ENCODE results near the gene MND1.
A peak's percentile ranks its signal among the peaks of the same experiment; 100 is the strongest.

The MND1 gene, protein sequence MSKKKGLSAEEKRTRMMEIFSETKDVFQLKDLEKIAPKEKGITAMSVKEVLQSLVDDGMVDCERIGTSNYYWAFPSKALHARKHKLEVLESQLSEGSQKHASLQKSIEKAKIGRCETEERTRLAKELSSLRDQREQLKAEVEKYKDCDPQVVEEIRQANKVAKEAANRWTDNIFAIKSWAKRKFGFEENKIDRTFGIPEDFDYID

DNA sequence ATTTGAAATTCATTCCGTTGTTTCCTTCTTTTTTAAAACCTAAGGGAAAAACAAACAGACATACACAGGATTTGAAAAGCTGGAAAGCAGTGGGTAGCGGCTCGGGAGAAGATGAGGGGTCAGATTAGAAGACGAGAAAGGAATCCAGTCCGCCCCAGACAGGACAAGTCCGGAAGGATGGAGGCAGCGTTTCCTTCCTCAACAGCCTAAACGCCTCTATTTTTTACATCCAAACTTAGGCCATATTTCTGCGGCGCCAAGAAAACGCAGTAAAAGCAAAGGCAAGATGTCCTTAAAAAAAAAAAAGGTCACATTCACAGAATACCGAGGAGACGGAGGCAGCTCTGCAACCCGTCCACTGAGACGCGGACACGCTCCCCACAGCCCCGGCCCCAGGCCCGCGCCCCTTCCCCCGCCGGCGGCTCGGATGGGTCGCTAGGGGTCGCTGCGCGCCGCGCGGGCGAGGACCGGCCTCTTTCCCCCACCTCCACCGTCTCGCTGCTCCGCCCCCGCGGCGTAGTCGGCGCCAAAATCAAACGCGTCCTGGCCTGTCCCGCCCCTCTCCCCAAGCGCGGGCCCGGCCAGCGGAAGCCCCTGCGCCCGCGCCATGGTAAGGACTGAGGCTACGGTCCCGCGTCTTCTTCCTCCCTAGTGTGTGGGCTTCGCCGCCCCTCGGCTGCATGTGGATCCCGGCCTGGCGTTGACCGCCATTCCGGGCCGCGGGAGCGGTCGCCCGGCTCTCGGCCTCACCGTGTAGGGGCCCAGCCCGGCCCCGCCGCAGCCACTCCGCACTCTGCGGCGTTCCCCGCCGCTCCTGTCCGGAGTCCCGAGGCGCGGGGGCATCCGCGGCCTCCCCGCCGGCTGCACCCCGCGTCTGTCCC is at the start of gene MND1:
Gene MND1 (plus strand): TSS at position 558 of the 881 bp plus-strand sequence. CDS start 50 bp downstream, at position 608.
- peak; percentile 14 to 85 (median 66) for DNase-seq

DNA sequence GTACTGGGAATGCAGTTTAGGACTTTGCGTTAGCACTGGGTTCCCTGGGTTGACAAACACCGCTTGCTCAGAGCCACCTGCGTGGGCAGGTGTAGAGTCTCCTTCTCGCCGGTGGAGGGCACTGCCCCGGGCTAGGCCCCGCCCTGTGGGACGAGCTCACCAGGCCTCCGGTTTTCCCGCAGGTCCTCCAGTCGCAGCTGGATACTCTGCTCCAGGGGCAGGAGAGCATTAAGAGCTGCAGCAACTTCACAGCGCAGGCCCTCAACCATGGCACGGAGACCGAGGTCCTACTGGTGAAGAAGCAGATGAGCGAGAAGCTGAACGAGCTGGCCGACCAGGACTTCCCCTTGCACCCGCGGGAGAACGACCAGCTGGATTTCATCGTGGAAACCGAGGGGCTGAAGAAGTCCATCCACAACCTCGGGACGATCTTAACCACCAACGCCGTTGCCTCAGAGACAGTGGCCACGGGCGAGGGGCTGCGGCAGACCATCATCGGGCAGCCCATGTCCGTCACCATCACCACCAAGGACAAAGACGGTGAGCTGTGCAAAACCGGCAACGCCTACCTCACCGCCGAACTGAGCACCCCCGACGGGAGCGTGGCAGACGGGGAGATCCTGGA is 49.2 kb upstream of the MND1 start:
- DNase-seq: no peak

DNA sequence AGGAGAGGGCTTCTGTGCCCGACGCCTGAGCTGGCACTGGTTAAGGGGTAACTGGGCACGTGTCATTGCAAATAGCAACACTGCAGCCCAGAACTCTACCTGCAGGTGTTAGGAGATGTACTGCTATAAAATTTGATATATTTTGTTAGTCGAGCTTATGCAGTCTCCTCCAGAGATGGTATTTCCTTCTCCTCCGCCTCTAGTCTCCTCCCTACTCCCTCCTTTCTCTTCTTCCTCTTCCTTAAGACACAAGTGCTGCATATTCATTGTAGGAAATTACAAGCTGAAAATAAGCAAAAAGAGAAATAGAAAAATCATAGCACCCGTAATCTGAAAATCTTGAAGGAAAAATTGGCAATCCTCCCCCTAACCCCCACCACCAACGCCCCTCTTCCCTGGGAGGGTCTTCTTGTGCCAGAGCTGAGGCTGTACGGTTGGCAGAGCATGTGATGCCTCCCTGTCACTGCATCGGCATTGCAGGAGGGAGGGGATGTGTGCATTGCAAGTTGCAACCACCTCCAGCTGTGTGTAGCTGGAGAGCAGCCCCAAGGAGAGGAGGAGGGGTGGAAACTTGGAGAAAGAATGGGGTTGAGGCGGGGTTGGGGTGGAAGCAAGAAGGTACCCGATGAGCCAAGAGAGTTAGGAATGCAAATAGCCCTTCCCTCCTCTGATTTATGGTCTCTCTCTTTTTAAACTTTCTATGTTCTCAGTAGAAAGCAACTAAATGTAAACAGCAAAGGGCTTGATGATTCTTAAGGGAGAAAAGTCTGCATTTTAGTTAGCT is 48.3 kb upstream of the MND1 start:
- no peak for DNase-seq

DNA sequence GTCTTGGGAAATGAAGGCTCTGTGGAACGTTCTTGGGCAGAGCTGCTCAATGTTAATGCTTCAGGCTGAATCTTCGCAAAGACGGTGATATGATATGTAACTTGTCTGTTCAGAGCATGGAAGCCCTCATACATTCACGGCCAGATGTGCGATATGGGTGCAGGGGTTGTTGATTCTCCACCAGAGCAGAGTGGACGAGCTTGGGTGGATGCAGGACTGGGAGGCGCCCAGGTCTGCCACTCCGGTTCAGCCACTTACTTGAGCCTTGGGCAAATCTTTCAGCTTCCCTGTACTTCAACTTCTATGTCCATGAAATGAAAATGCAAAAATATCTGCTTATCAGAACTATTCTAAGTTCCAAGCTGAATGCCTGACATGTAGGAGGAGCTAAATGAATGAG is 47.4 kb upstream of the MND1 start:
- no peak for DNase-seq

DNA sequence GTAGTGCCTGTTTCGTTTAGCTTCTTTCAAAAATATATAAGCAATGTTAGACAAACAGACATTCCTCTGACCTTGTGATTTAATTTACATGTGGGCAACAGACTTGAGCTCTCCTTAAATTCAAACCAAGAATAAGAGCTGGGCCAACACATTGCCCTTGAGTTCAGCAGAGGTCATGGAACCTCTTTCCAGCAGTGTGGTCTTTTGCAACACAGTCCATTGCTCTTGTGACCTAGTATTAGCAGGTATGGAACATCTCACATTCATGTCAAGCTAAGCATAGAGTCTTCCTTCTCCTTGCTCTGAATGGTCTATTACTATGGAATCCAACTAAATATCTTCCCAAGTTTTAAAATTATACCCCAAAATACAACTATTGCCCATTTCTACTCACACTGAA is 33.7 kb upstream of the MND1 start:
- no peak for DNase-seq

DNA sequence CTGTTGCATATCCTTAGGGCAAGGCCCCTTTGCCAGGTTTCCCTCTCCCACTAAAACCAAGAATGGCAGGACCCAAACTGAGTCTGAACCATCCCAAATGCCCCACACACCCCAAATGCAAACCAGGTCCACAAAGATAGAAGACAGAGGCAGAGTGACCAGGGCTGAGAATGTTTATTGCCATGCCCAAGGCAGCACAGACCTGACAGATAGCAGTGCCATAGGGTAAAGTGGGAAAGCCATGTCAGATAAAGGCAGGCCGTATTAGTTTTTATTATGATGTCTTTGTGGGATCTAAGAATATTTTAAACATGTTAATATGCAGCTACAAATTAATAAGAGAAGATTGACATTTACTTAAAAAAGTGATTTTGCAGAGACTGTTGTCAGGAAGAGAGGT is 29.6 kb upstream of the MND1 start:
- DNase-seq: no peak

DNA sequence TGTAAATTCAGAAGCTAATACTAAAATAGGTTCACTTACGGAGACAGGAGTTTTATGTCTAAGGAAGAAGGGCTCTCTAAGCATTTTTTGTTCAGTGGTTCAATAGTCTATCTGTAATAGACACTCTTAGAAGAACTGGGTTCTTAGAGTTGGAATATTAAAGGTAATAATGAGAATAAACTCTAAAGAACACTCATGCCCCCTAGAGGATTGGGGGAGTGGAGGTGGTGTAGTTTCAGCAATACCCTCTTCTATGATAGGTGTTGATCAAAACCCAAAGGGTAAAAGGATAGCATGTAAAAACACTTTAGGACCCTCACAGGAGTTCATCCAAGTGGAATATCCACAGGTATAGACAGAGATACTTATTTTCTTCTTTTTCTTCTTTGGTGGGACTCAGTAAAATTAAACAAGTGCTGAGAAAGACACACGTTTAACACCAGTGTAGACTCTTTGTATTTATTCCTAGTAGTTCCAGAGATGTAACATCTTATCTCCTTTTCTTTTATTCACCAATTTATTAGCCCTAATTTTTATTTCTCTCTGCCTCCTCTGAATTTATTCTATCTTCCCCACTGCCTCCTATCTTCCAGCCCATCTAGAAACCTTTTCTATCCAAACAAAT is 25.7 kb upstream of the MND1 start:
- peak in 1 of 58 donors; percentile 10 for DNase-seq

DNA sequence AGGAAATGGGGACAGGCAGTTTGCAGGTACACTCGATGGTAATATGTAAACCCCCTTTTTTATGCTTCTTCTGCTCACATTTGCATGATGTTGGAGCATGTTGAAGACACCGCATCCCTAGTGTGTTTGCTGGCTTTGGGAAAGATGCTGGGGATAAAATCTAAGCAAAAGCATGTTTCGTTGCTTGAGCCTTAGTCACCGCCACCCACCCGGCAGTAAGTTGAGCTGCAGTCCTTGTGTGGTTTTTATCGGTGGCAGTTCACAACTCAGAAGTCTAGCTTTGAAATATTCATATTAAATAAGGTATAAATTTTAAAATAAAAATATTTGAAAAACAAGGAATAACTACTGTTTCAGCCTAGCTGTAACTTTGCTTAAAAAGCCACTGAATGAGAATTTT is 21.7 kb upstream of the MND1 start:
- peak in 1 of 58 donors; percentile 20 for DNase-seq

DNA sequence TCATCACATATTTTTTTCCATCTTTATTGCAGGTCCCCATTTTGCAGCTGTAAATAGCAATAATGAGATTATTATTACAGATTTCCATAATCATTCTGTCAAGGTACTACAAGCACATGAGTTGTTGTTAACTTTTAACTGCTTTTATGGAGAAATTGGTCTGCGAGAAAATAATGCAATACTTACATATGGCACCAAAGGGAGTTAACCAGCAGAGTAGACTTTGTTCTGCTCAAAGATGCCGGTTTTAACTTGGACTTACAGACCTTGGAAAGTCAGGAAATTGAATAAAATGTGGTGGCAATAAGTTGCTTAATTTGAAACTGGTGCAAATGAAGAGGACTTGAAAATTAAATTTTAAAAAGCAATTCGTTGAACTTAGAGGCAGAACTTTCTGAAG is 20.4 kb upstream of the MND1 start:
- no peak for DNase-seq

DNA sequence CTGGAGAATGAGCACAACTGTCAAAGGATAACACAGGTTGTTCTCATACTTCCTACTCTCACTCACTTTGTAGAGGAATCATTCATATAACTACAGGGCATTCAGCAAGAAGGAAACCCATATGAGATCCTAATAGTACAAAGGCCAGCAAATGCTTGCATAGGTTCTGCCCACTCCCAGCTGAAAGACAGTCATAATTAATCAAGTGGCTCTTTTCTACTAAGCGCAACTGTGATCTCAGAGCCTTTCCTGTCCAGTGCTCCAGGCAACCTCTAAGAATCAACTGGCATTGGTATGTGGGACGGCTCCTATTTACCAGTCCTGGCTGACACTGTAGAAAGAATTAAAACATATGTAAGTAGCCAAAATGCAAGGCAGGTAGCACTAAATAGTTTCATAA is 18.9 kb upstream of the MND1 start:
- DNase-seq: no peak

DNA sequence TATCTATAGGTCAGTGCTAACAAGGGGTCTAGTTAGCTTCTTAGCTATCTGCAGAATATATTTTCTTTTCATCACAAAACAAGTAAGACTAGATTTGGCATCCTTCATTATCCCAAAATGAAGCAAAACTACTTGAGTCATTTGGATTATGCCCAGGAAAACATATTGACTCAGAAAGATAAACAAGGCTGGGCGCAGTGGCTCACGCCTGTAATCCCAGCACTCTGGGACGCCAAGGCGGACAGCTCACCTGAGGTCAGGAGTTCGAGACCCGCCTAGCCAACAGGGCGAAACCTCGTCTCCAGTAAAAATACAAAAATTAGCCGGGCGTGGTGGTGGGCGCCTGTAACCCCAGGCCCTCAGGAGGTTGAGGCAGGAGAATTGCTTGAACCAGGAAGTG is 18.0 kb upstream of the MND1 start:
- DNase-seq: no peak

DNA sequence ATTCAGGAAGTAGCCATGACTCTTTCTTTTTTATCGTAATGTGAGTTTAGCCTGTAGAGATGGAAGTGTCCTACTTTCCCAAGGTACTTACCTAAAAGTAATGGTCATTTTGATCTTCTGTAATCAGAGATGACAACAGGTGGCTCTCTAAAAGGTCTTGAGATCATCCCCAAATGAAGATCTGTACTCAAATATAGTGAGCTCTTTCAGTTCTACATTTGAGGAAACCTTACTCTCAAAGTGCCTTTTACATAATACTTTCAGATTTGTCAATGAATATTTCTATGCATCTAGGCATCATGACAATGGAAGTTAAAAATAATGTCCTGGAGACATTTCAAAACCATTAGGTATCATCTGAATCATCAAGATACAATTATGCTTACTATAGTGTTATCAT is 17.2 kb upstream of the MND1 start:
- DNase-seq: no peak

DNA sequence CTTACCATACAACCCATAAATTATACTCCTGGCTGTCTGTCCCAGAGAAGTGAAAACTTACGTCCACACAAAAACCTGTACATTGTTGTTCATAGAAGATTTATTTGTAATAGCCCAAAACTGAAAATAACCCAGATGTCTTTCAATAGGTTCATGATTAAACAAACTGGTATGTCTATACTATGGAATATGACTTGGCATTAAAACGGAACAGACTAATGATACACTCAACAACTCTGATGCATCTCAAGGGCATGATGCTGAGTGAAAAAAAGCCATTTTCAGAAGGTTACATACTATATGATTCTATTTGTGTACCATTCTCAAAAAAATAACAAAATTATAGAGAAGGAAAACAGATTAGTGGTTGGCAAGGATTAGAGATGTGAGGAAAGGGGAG is 11.6 kb upstream of the MND1 start:
- no peak for DNase-seq

DNA sequence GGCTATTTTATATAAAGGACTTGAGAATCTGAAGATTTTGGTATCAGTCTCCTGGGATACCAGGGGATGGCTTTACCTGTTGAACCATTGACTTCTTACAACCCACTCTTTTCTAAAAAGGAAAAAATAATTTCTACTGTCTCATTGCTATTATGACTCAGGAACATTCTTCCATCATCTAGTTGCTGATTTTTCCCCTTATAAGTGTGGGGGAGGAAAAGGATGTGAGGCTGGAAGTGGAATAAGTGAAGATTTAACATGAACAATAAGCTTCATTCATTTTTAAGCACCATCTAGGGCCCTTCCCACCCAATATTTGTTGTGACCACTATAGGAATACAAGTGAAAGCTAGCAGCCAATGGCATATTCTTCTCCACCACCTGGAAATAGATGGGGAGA is 10.6 kb upstream of the MND1 start:
- DNase-seq: no peak

DNA sequence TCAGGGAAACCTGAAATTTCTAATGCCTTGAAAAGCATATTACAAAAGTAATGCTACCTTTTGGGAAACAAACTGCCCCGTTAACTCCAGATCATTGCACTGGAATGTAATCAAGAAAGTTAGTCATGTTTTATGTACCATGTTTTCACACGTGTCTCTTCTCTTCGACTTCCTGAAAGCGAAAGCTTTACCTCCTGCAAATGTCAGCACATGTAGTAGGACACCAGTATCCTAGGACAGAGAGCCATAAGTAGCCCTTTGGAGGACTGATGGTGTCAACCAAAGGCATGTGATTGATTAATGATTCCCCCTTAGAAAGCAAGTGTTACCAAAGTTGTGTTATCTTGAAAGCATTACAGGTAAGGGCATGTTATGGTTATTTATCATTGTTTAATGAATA is 8.8 kb upstream of the MND1 start:
- no peak for DNase-seq

DNA sequence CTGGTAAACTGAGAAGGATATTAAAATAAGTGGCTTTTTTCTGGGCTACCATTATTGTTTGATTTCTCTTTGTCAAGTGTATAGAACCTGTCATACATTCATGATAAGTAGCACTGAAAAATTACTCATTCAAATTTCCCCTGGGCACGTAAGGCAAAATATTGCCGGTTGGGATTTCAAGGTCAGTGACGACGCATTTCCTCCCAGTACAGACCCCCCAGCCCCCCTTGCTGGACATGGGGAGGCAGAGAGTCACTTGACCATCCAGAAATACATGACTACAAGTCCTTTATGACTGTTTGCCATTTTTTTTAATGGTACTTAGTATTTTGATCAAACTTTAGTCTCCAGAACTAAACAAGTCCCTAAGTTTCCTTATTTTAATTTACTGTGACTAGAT is 6.8 kb upstream of the MND1 start:
- DNase-seq: no peak

DNA sequence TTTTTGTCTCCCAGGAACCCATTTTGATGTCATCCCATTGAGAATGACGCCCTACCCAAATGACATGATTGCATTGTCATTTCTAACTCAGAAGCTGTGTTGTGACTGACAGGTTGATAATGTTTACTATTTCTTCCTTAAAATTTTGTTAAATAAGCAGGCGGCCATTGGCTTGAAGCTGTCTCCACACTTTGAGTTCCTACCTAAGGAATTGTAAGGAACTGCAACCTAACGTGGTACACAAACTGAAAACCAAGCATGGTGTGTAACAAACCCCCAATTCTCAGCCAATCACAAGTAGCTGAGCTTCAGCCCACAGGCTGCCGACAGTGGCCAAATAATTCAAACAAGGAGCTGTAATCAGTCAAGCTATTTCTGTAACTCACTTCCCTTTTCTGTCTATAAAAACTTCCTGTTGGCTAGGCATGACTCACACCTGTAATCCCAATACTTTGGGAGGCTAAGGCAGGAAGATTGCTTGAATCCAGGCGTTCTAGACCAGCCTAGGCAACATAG is 2.9 kb upstream of the MND1 start:
- DNase-seq: no peak

DNA sequence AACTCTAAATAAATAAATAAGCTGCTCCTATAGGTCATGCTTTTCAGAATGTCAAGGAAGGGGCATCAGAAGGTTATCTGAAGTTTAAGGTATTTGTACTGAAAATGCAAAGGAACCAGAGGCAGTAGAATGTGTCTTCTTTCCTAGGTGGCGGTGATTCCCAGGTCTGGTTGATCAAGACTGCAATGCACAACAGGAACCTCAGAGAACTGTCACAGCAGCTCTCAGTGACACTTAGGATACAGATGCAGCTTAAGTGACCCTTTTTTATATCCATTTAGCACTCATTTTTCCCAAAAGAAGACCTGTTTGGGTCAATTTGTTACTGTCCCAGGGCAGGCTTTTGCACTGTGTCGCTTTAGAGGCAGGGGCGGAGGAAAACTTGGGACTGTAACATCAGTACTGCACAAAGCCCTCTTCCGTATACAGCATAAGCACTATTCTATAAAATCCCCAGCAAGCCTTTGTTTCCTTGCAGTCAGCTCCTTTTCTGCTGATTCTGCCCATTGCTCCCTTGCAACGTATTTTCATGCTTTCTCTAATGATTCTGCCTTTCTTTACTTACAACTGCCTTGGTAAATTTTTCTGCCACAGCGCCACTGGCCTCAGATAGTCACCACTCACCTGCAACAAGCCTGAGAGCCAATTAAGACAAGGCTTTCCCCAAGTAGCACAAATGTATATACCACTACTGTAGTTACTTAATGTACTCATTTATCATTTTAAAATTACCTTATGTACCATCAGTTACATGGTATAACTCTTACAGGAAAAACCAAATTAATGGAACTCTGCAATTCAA is 1.5 kb upstream of the MND1 start:
- DNase-seq: no peak

DNA sequence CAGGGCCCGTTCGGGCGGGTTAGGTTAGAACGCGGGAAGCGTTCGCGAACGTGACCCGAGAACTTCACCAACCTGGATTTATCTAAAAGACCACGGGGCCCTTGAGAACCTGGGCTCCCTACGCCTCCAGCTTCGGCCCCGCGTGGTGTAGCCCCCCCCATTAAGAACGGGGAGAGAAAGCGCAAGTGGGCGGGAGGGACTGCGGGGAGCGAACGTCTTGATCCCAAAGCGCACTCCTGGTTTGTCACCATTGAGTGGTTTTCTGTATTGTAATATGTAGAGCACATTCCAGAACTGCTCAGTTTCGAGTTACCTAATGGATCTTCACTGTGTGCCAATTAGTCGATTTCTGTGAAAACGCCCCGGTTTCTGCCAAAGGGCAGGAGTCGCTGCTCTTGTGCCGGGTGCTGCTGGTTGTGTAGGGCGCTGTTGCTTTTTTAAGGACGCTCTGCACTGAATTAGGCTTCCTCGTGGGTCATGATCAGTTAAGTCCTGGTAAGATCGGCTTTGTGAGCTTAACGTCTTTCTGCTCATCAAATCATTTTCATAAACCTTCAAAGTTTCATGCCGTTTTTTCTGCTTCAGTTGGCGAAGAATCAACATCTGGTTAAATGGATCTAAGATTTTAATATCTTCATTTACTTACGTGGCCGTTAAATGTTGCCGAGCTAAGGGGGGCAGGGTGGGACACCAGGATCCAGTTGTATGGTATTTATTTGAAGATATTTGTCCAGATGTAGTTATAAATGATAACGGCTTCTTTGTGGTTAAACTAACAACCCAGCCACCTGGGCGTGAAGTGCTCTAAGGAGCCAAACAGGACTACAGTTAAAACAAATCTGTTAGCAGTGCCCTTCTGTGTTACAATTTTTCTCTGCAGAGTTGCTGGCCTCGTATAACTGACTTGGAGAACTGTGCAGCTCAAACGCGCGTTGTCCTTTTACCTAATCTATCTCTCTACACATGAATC is 809 bp downstream of the MND1 start:
- DNase-seq: peak in 17 of 58 donors; percentile 4 to 62 (median 29)

All from anterior cingulate cortex (tissue), 58 donors.